ENCODE results near the gene SLC9A9.
A peak's percentile ranks its signal among the peaks of the same experiment; 100 is the strongest.

SLC9A9 gene

GRCh38 chr3:143382816-143383215 lies 465.5 kb downstream of the SLC9A9 start:
- no peak for DNase-seq

GRCh38 chr3:143380449-143380848 lies 467.8 kb downstream of the SLC9A9 start:
- no peak for DNase-seq

- DNase-seq = no peak
Observed at GRCh38 chr3:143375698-143376097, 472.6 kb downstream of the SLC9A9 start.

GRCh38 chr3:143367171-143367570 lies 481.1 kb downstream of the SLC9A9 start:
- no peak for DNase-seq

GRCh38 chr3:143366672-143367071 lies 481.6 kb downstream of the SLC9A9 start:
- no peak for DNase-seq

GRCh38 chr3:143363949-143364348 lies 484.3 kb downstream of the SLC9A9 start:
- DNase-seq = peak; percentile 6

- DNase-seq = peak; percentile 14
Observed at GRCh38 chr3:143363276-143363675, 485.0 kb downstream of the SLC9A9 start.

- DNase-seq = peak; percentile 63
Observed at GRCh38 chr3:143362115-143362991, 485.9 kb downstream of the SLC9A9 start.

GRCh38 chr3:143361589-143361988 lies 486.7 kb downstream of the SLC9A9 start:
- DNase-seq = no peak

GRCh38 chr3:143360244-143360643 lies 488.0 kb downstream of the SLC9A9 start:
- no peak for DNase-seq

- DNase-seq = no peak
Observed at GRCh38 chr3:143358793-143359491, 489.3 kb downstream of the SLC9A9 start.

- DNase-seq = no peak
Observed at GRCh38 chr3:143358155-143358792, 490.0 kb downstream of the SLC9A9 start.

- DNase-seq = no peak
Observed at GRCh38 chr3:143357700-143358099, 490.6 kb downstream of the SLC9A9 start.

GRCh38 chr3:143356839-143357238 lies 491.4 kb downstream of the SLC9A9 start:
- no peak for DNase-seq

GRCh38 chr3:143354342-143354741 lies 493.9 kb downstream of the SLC9A9 start:
- no peak for DNase-seq

- DNase-seq = no peak
Observed at GRCh38 chr3:143352850-143353550, 495.3 kb downstream of the SLC9A9 start.

GRCh38 chr3:143351895-143352608 lies 496.2 kb downstream of the SLC9A9 start:
- no peak for DNase-seq

GRCh38 chr3:143351354-143351753 lies 496.9 kb downstream of the SLC9A9 start:
- DNase-seq = no peak

- DNase-seq = no peak
Observed at GRCh38 chr3:143349455-143349854, 498.8 kb downstream of the SLC9A9 start.

GRCh38 chr3:143348486-143349327 lies 499.6 kb downstream of the SLC9A9 start:
- no peak for DNase-seq

- no peak for DNase-seq
Observed at GRCh38 chr3:143344516-143345165, 503.6 kb downstream of the SLC9A9 start.
